ENCODE results near the gene CYB561.

Gene CYB561

DNA sequence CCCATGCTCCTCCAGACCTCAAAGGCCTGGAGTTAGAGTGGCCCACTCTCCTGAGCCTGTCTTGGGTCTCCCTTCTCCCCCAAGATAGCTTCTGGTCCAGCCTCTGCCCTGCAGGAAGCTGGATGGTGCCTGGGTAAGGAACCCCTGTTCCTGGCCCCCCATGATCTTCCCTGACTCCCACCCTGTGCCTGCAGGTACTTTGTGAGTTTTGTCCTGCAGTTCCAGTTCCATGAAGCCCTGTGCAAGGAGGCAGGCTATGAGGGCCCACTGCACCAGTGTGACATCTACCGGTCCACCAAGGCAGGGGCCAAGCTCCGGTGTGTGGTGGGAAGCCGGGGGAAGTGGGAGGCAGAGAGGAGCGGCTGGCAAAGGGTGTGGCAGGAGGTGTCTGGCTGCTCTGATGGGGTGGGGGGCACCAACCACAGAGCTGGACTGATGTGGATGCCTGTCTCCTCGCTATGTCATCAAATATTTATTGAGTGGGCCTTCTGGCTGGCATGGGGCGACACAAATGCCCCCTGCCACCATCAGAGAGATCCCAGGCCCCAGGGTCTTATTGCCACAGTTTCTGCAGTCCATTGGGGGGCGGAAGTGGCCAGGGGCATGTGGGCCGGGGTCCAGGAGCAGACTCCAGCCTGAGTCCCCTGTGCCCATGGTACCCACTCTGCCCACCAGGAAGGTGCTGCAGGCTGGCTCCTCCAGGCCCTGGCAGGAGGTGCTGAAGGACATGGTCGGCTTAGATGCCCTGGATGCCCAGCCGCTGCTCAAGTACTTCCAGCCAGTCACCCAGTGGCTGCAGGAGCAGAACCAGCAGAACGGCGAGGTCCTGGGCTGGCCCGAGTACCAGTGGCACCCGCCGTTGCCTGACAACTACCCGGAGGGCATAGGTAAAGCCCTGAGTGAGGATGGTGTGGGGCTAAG lies 37.8 kb upstream of the CYB561 start:
- no peak for FAIRE-seq
- DNase-seq (ENCODE audit: insufficient read length, low spot score): no peak
- no peak for TF ChIP-seq CTCF (IDR thresholded peaks at IDR 0.05; ENCODE audit: insufficient read depth, missing control alignments)

DNA sequence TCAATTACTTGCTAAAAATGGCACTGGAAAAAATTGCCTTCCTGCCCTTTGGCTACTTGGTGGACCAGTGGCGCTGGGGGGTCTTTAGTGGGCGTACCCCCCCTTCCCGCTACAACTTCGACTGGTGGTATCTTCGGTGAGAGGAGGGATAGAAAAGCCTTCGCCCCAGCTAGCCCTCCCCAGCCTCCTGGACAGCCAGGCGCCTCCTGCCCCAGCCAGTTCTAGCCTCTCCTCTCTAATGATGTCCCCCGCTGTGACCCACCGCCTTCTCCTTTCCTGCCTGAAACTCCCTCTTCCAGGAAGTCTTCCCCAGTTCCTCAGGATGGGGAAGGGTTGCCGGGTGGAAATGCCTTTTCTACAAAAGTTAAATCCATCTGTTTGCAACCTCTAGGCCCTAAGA lies 36.9 kb upstream of the CYB561 start:
- FAIRE-seq (no peak), DNase-seq (ENCODE audit: insufficient read length, low spot score) (no peak)
- no peak for TF ChIP-seq CTCF (IDR thresholded peaks at IDR 0.05; ENCODE audit: insufficient read depth, missing control alignments)

- no peak for TF ChIP-seq CTCF (IDR thresholded peaks at IDR 0.05; ENCODE audit: insufficient read depth, missing control alignments)
- DNase-seq (ENCODE audit: insufficient read length, low spot score): no peak
- no peak for FAIRE-seq
These were observed 36.4 kb upstream of the CYB561 start for GRCh38 chr17:63482509-63482908.

- no peak for TF ChIP-seq CTCF (IDR thresholded peaks at IDR 0.05; ENCODE audit: insufficient read depth, missing control alignments)
- DNase-seq (ENCODE audit: insufficient read length, low spot score): no peak
- FAIRE-seq: no peak
These were observed 35.4 kb upstream of the CYB561 start for GRCh38 chr17:63481488-63481870.

- DNase-seq (ENCODE audit: insufficient read length, low spot score): no peak
- no peak for FAIRE-seq
- TF ChIP-seq CTCF (IDR thresholded peaks at IDR 0.05; ENCODE audit: insufficient read depth, missing control alignments): no peak
These were observed 34.9 kb upstream of the CYB561 start for GRCh38 chr17:63480826-63481487.

GRCh38 chr17:63480192-63480784 lies 34.2 kb upstream of the CYB561 start:
- no peak for DNase-seq (ENCODE audit: insufficient read length, low spot score)
- TF ChIP-seq CTCF (IDR thresholded peaks at IDR 0.05; ENCODE audit: insufficient read depth, missing control alignments): no peak
- no peak for FAIRE-seq
